ENCODE results near the gene KRTAP12-2.
"Not testable (repeated sequence)": the region's sequence is repeated elsewhere in the genome, so short reads cannot be mapped to it uniquely, and the experiment has no call there.

KRTAP12-2 gene

DNA sequence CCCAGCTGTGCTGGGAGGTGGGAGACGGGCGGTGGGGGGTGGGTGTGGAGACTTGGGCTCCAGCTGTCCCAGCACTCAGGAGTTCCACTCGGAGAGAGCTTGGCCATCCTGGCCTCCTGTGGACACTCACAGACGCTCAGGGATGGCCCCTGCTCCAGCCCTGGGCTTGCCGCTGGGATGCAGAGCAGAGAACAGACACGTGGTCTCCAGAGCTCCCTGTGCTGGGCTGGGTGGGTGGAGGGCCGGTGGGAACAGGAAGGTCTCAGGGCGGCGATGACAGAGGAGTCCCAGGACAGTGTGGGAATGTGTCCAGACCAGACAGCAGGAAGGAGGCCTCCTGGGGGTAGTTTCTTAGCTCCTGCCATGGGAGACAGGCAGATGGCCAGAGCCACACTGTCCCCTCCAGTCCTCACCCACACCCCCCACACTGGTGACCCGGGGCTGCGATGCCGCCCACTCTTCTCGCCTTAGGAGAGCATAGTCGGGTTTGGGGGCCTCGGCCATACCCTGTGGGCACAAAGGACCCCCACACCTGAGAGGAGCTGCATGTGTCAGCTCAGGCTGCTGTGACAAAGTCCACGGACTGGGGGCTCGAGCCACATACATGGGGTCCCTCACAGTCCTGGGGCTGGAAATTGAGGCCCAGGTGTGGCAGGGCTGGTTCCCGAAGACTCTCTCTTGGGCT is 37.9 kb downstream of the KRTAP12-2 start:
- peaks cover 7% of the 10 kb centered on the region for H3K9me3 ChIP-seq (ENCODE audit: insufficient read depth, low read depth, low read length)
- no peaks in the 10 kb centered on the region for H3K36me3 ChIP-seq (ENCODE audit: control insufficient read depth in 1 of 2, insufficient read depth in 2 of 2, low read length in 2 of 2)
- H3K4me1 ChIP-seq (ENCODE audit: control insufficient read depth in 1 of 2, insufficient read depth in 2 of 2, low read length in 2 of 2) = no peaks in the 10 kb centered on the region
- WGBS (ENCODE audit: extremely low coverage, insufficient coverage, insufficient read length) = no CpG with 5 or more reads among the region's 18 CpGs
- no peak overlapping the region for H3K4me2 ChIP-seq (ENCODE audit: low read length)
- no peak overlapping the region for H3K18ac ChIP-seq (ENCODE audit: low read length)
- H3K14ac ChIP-seq (ENCODE audit: low read length) = no peak overlapping the region
- no peak overlapping the region for H2AFZ ChIP-seq (ENCODE audit: insufficient read depth, low read length, poor library complexity)
- H2BK5ac ChIP-seq (ENCODE audit: low read depth, low read length, poor library complexity) = no peak overlapping the region
- no peak overlapping the region for H3K4ac ChIP-seq (ENCODE audit: low read depth, low read length)
- no peak overlapping the region for H3K23ac ChIP-seq (ENCODE audit: low read length)
- no peak overlapping the region for H3K9ac ChIP-seq (ENCODE audit: low read length)
- H3K27me3 ChIP-seq (ENCODE audit: insufficient read depth, low read length) = no peaks in the 10 kb centered on the region
- no peaks in the 10 kb centered on the region for H3K79me1 ChIP-seq (ENCODE audit: low read length)
- no peak overlapping the region for H3K27ac ChIP-seq (ENCODE audit: low read depth, low read length)
- H4K12ac ChIP-seq (ENCODE audit: low read depth, low read length) = no peak overlapping the region
- no peak for DNase-seq
- H2BK120ac ChIP-seq (ENCODE audit: insufficient read depth, low read length, poor library complexity) = no peak overlapping the region
- H2AK5ac ChIP-seq (ENCODE audit: low read length) = no peak overlapping the region
- no peak overlapping the region for H4K8ac ChIP-seq (ENCODE audit: low read depth, low read length)
- H2BK12ac ChIP-seq (ENCODE audit: low read length) = no peak overlapping the region
- no peaks in the 10 kb centered on the region for H3K79me2 ChIP-seq (ENCODE audit: control insufficient read depth, insufficient read depth, low read length, poor library complexity)
- no peak overlapping the region for H4K91ac ChIP-seq (ENCODE audit: low read depth, low read length)
- H3K4me3 ChIP-seq (ENCODE audit: low read depth, low read length) = no peak overlapping the region

GRCh38 chr21:44627831-44628233 is 38.9 kb downstream of the KRTAP12-2 start:
- not testable (repeated sequence) for H3K36me3 ChIP-seq (ENCODE audit: control insufficient read depth in 1 of 2, insufficient read depth in 2 of 2, low read length in 2 of 2); H3K4me2 ChIP-seq (ENCODE audit: low read length); H4K8ac ChIP-seq (ENCODE audit: low read depth, low read length); H3K4me3 ChIP-seq (ENCODE audit: low read depth, low read length); H3K79me1 ChIP-seq (ENCODE audit: low read length); H3K14ac ChIP-seq (ENCODE audit: low read length); DNase-seq; H3K27ac ChIP-seq (ENCODE audit: low read depth, low read length); H2AFZ ChIP-seq (ENCODE audit: insufficient read depth, low read length, poor library complexity); H3K9ac ChIP-seq (ENCODE audit: low read length); H2BK5ac ChIP-seq (ENCODE audit: low read depth, low read length, poor library complexity); H3K27me3 ChIP-seq (ENCODE audit: insufficient read depth, low read length); H4K12ac ChIP-seq (ENCODE audit: low read depth, low read length); H4K91ac ChIP-seq (ENCODE audit: low read depth, low read length); H3K23ac ChIP-seq (ENCODE audit: low read length); H3K4ac ChIP-seq (ENCODE audit: low read depth, low read length); H2AK5ac ChIP-seq (ENCODE audit: low read length); H3K79me2 ChIP-seq (ENCODE audit: control insufficient read depth, insufficient read depth, low read length, poor library complexity); H3K4me1 ChIP-seq (ENCODE audit: control insufficient read depth in 1 of 2, insufficient read depth in 2 of 2, low read length in 2 of 2); H3K9me3 ChIP-seq (ENCODE audit: insufficient read depth, low read depth, low read length); H2BK120ac ChIP-seq (ENCODE audit: insufficient read depth, low read length, poor library complexity); H3K18ac ChIP-seq (ENCODE audit: low read length); H2BK12ac ChIP-seq (ENCODE audit: low read length)
- WGBS (ENCODE audit: extremely low coverage, insufficient coverage, insufficient read length) = no CpG with 5 or more reads among the region's 15 CpGs

GRCh38 chr21:44627181-44627822 is 39.4 kb downstream of the KRTAP12-2 start:
- H3K18ac ChIP-seq (ENCODE audit: low read length); H2BK5ac ChIP-seq (ENCODE audit: low read depth, low read length, poor library complexity); H3K4me2 ChIP-seq (ENCODE audit: low read length); H2AK5ac ChIP-seq (ENCODE audit: low read length); H4K8ac ChIP-seq (ENCODE audit: low read depth, low read length); H4K12ac ChIP-seq (ENCODE audit: low read depth, low read length); H3K4me3 ChIP-seq (ENCODE audit: low read depth, low read length); H2BK120ac ChIP-seq (ENCODE audit: insufficient read depth, low read length, poor library complexity); H3K4ac ChIP-seq (ENCODE audit: low read depth, low read length); H3K79me2 ChIP-seq (ENCODE audit: control insufficient read depth, insufficient read depth, low read length, poor library complexity); H3K27me3 ChIP-seq (ENCODE audit: insufficient read depth, low read length); H3K79me1 ChIP-seq (ENCODE audit: low read length); H3K4me1 ChIP-seq (ENCODE audit: control insufficient read depth in 1 of 2, insufficient read depth in 2 of 2, low read length in 2 of 2); H3K14ac ChIP-seq (ENCODE audit: low read length); H3K23ac ChIP-seq (ENCODE audit: low read length); H3K36me3 ChIP-seq (ENCODE audit: control insufficient read depth in 1 of 2, insufficient read depth in 2 of 2, low read length in 2 of 2); H2AFZ ChIP-seq (ENCODE audit: insufficient read depth, low read length, poor library complexity); H2BK12ac ChIP-seq (ENCODE audit: low read length); H3K9ac ChIP-seq (ENCODE audit: low read length); H4K91ac ChIP-seq (ENCODE audit: low read depth, low read length); H3K27ac ChIP-seq (ENCODE audit: low read depth, low read length); DNase-seq: not testable (repeated sequence)
- WGBS (ENCODE audit: extremely low coverage, insufficient coverage, insufficient read length) = no CpG with 5 or more reads among the region's 20 CpGs
- peaks cover 12% of the 10 kb centered on the region for H3K9me3 ChIP-seq (ENCODE audit: insufficient read depth, low read depth, low read length)

GRCh38 chr21:44626673-44627143 is 40.0 kb downstream of the KRTAP12-2 start, which contains the start of gene KRTAP10-9:
KRTAP10-9 (plus strand) TSS chr21:44627093; CDS start chr21:44627172, 79 bp downstream.
- no CpG with 5 or more reads among the region's 7 CpGs for WGBS (ENCODE audit: extremely low coverage, insufficient coverage, insufficient read length)

More at GRCh38 chr21:44626673-44627143, 40.0 kb downstream of the KRTAP12-2 start, which contains the start of gene KRTAP10-9:
- Histone ChIP-seq H3K23ac (ENCODE audit: low read length) (no peak within 1 kb of the TSS), H3K4ac (ENCODE audit: low read depth, low read length) (no peak within 1 kb of the TSS), H3K18ac (ENCODE audit: low read length) (no peak within 1 kb of the TSS), H3K9ac (ENCODE audit: low read length) (peak within 1 kb of the TSS; percentile 34), H4K8ac (ENCODE audit: low read depth, low read length) (no peak within 1 kb of the TSS), H4K12ac (ENCODE audit: low read depth, low read length) (no peak within 1 kb of the TSS), H3K36me3 (ENCODE audit: control insufficient read depth in 1 of 2, insufficient read depth in 2 of 2, low read length in 2 of 2) (no peaks in the 10 kb centered on the region), H3K79me1 (ENCODE audit: low read length) (no peaks in the 10 kb centered on the region), H3K14ac (ENCODE audit: low read length) (no peak within 1 kb of the TSS), H2BK12ac (ENCODE audit: low read length) (no peak within 1 kb of the TSS), H3K4me1 (ENCODE audit: control insufficient read depth in 1 of 2, insufficient read depth in 2 of 2, low read length in 2 of 2) (no peaks in the 10 kb centered on the region), H2BK5ac (ENCODE audit: low read depth, low read length, poor library complexity) (no peak within 1 kb of the TSS), H2BK120ac (ENCODE audit: insufficient read depth, low read length, poor library complexity) (no peak within 1 kb of the TSS), H4K91ac (ENCODE audit: low read depth, low read length) (no peak within 1 kb of the TSS), H3K27me3 (ENCODE audit: insufficient read depth, low read length) (no peaks in the 10 kb centered on the region), H3K4me3 (ENCODE audit: low read depth, low read length) (no peak within 1 kb of the TSS), H2AFZ (ENCODE audit: insufficient read depth, low read length, poor library complexity) (no peak within 1 kb of the TSS), H3K4me2 (ENCODE audit: low read length) (no peak within 1 kb of the TSS), H3K9me3 (ENCODE audit: insufficient read depth, low read depth, low read length) (peaks cover 12% of the 10 kb centered on the region), H2AK5ac (ENCODE audit: low read length) (no peak within 1 kb of the TSS), H3K27ac (ENCODE audit: low read depth, low read length) (no peak within 1 kb of the TSS), H3K79me2 (ENCODE audit: control insufficient read depth, insufficient read depth, low read length, poor library complexity) (no peaks in the 10 kb centered on the region)
- no peak for DNase-seq

Measured in trophoblast cell (in vitro differentiated cells and primary cell).